ENCODE results near the gene GSTK1.

DNA sequence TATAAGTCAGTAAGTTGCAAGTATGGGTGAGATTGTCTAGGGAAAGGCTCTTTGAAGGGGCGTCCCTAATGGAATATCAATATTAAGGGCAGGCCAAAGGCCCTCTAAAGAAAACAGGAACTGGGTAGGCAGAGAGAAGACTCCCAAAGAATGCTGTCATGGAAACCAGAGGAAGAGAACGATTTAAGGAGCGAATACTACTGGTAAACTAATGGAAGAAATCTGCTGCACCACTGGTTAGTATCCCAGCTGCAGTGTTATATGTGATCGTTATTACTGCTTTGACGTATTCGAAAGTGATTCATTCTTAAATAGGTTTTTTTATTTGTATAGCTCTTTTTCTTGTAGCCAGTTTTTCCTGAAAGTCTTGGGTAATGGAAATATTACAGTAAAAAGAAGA, 26.2 kb downstream of the GSTK1 start:
- TF ChIP-seq POLR2A (IDR thresholded peaks at IDR 0.05; ENCODE audit: low read depth, low read length) (no peak), TAF1 (IDR thresholded peaks at IDR 0.05; ENCODE audit: borderline replicate concordance, low read depth, low read length) (no peak)

Data from GM12892 (cell line).